ENCODE measurements around the gene IARS1. TPM values are rescaled to one million over a fixed set of nuclear protein-coding genes. Genes with fewer than 3 reads are reported as not detected.

The IARS1 gene
- total and polyA plus RNA-seq, 2 of the 13 experiments (the other 11 are each of a cell fraction or from before 2014, with no cell fraction given), result 55.9 to 185 TPM

- TF ChIP-seq ATF5 (CRISPR knock-in tag; IDR thresholded peaks at IDR 0.05; ENCODE audit: low read depth) (no peak), MEIS1 (CRISPR knock-in tag; IDR thresholded peaks at IDR 0.05; ENCODE audit: borderline replicate concordance) (0 out of 2 replicates have a peak, but pooled peaks have one; percentile 26), ZNF713 (CRISPR knock-in tag; IDR thresholded peaks at IDR 0.05) (no peak), ZNF468 (CRISPR knock-in tag; IDR thresholded peaks at IDR 0.05) (no peak), ZNF484 (CRISPR knock-in tag; IDR thresholded peaks at IDR 0.05; ENCODE audit: borderline replicate concordance, low read depth) (no peak), SALL2 (CRISPR knock-in tag; IDR thresholded peaks at IDR 0.05) (peak; percentile 91), ZFP62 (CRISPR knock-in tag; IDR thresholded peaks at IDR 0.05) (no peak), PLRG1 (conservative IDR thresholded peaks at IDR 0.05) (no peak), FIP1L1 (IDR thresholded peaks at IDR 0.05; ENCODE audit: borderline replicate concordance, insufficient read depth, low read depth, low read length) (no peak), ZNF512 (CRISPR knock-in tag; IDR thresholded peaks at IDR 0.05) (no peak; the same call in 1 of the 2 replicates), NR2F6 (IDR thresholded peaks at IDR 0.05) (no peak), NR2F6 (CRISPR knock-in tag; IDR thresholded peaks at IDR 0.05) (peak; percentile 67; the same call in 1 of the 2 replicates), HCFC1 (IDR thresholded peaks at IDR 0.05; ENCODE audit: low read depth, low read length) (peak; percentile 62), TCF12 (IDR thresholded peaks at IDR 0.05) (no peak), TCF12 (CRISPR knock-in tag; IDR thresholded peaks at IDR 0.05) (0 out of 2 replicates have a peak, but pooled peaks have one; percentile 35), SNAPC2 (CRISPR knock-in tag; IDR thresholded peaks at IDR 0.05) (peak; percentile 96), ZNF639 (CRISPR knock-in tag; conservative IDR thresholded peaks at IDR 0.05) (0 out of 2 replicates have a peak, but pooled peaks have one; percentile 81), PLSCR1 (CRISPR knock-in tag; IDR thresholded peaks at IDR 0.05; ENCODE audit: borderline replicate concordance) (no peak), ZNF570 (CRISPR knock-in tag; IDR thresholded peaks at IDR 0.05; ENCODE audit: borderline replicate concordance) (no peak), POLR2AphosphoS5 (IDR thresholded peaks at IDR 0.05; ENCODE audit: low read depth, low read length) (peak; percentile 96), SETDB1 (CRISPR knock-in tag; IDR thresholded peaks at IDR 0.05; ENCODE audit: borderline replicate concordance) (no peak), NKX3-1 (CRISPR knock-in tag; IDR thresholded peaks at IDR 0.05) (peak; percentile 76; the same call in 1 of the 2 replicates), ZNF616 (CRISPR knock-in tag; IDR thresholded peaks at IDR 0.05; ENCODE audit: low read depth) (peak; percentile 63; the same call in 1 of the 2 replicates), MTERF4 (CRISPR knock-in tag; IDR thresholded peaks at IDR 0.05) (no peak), CCAR2 (optimal IDR thresholded peaks at IDR 0.05; ENCODE audit: low read depth, low read length) (no peak)
These were observed at the start of gene IARS1 (continued) for GRCh38 chr9:92293452-92294296.
